ENCODE data around the gene NAALADL2.

NAALADL2 gene

DNA sequence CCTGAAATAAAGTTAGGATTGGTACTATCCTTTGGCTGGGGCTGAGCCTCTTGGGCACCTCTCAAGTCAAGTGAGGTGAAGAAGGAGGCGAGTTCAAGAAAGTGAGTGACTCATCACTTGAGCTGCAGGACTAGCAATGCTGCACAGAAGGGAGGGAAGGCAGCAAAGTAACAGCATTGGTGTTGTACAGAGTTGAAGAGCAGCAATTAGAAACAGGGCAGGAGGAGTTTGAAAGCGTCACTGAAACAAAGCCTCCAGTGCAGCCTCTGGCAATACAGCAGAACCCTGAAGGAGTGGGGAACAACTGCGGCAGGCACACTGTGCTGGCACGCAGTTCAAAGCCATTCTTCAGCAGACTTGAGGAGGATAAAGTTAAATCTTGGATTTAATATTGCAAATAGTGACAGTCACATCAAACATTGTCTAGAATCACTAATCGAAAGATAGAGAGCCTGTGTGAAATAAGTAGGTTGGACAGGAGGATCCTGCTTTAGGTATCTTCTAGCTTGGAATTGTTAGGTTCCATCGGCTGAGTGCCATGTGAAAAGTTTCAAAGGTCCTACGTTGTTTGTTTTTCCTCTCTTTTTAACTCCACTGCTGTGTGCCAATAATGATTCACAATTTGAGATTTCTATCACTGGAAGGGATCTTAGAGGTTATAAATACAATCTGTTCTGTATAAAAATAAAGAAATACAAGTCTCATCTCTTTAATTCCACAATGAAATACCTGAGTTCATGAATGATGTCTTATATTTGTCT, 479.8 kb downstream of the NAALADL2 start:
- Histone ChIP-seq H4K20me1 (ENCODE audit: insufficient read depth, low read length) (no peaks in the 10 kb centered on the region), H3K4me2 (ENCODE audit: low read length) (peak overlapping the region; percentile 10; the same call in 1 of the 2 replicates), H3K9ac (ENCODE audit: low read length) (peak overlapping the region; percentile 10; the same call in 1 of the 2 replicates), H3K27ac (ENCODE audit: low read depth, low read length, poor library complexity, severe bottlenecking) (peak overlapping the region; percentile 40), H3K9me3 (ENCODE audit: low read length) (no peaks in the 10 kb centered on the region), H3F3A (ENCODE audit: insufficient read depth, low read length) (no peaks in the 10 kb centered on the region), H3K4me3 (ENCODE audit: low read depth, low read length, poor library complexity, severe bottlenecking) (no peak overlapping the region), H3K27me3 (ENCODE audit: insufficient read depth, low read length) (no peaks in the 10 kb centered on the region), H3K79me2 (ENCODE audit: insufficient read depth, low read length) (no peaks in the 10 kb centered on the region), H3K36me3 (ENCODE audit: insufficient read depth, low read length) (no peaks in the 10 kb centered on the region), H2AFZ (ENCODE audit: low read length) (no peak overlapping the region), H3K4me1 (ENCODE audit: insufficient read depth, low read length, severe bottlenecking) (peaks cover 61% of the 10 kb centered on the region), H3K9me2 (ENCODE audit: low read depth, low read length) (no peaks in the 10 kb centered on the region)
- no peak for TF ChIP-seq EZH2 (IDR thresholded peaks at IDR 0.05; ENCODE audit: borderline replicate concordance, low read length)
- TF ChIP-seq, protein P1, sequence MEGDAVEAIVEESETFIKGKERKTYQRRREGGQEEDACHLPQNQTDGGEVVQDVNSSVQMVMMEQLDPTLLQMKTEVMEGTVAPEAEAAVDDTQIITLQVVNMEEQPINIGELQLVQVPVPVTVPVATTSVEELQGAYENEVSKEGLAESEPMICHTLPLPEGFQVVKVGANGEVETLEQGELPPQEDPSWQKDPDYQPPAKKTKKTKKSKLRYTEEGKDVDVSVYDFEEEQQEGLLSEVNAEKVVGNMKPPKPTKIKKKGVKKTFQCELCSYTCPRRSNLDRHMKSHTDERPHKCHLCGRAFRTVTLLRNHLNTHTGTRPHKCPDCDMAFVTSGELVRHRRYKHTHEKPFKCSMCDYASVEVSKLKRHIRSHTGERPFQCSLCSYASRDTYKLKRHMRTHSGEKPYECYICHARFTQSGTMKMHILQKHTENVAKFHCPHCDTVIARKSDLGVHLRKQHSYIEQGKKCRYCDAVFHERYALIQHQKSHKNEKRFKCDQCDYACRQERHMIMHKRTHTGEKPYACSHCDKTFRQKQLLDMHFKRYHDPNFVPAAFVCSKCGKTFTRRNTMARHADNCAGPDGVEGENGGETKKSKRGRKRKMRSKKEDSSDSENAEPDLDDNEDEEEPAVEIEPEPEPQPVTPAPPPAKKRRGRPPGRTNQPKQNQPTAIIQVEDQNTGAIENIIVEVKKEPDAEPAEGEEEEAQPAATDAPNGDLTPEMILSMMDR (IDR thresholded peaks at IDR 0.05; ENCODE audit: low read length), result no peak

DNA sequence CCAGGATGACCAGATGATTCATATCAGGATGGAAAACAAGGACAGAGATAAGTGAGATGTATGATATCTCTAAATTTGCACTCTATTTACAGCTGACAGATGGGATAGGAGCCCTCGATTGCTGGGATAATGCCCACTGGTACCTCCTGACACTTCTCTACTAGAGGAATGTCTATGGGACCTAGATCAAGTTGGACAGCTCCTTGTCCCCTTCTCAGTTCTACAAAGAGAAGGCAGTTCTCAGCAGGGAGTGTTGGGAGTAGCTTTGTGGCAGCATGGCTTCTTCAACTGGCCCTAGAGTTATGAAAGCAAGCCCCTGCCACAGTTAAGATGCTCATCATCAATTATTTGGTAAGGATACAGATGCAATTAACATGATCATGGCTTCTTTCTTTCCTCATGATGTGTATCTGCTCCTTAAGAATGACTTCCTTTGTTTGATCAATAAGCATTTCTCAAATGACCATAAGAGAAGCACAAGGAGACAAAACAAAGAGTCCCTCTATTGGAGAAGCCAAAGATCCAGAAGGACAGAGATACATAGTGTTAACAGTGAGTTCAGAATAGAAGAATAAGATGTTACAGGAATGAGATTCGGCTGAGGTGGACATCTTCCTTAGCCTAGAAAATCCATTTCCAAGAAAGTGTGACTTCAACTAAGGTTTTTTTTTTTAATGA, 481.3 kb downstream of the NAALADL2 start:
- no peaks in the 10 kb centered on the region for H3F3A ChIP-seq (ENCODE audit: insufficient read depth, low read length)
- no peaks in the 10 kb centered on the region for H3K36me3 ChIP-seq (ENCODE audit: insufficient read depth, low read length)
- no peak overlapping the region for H2AFZ ChIP-seq (ENCODE audit: low read length)
- no peak overlapping the region for H3K4me3 ChIP-seq (ENCODE audit: low read depth, low read length, poor library complexity, severe bottlenecking)
- no peaks in the 10 kb centered on the region for H3K9me3 ChIP-seq (ENCODE audit: low read length)
- no peaks in the 10 kb centered on the region for H3K9me2 ChIP-seq (ENCODE audit: low read depth, low read length)
- no peaks in the 10 kb centered on the region for H3K79me2 ChIP-seq (ENCODE audit: insufficient read depth, low read length)
- peaks cover 57% of the 10 kb centered on the region for H3K4me1 ChIP-seq (ENCODE audit: insufficient read depth, low read length, severe bottlenecking)
- no peak overlapping the region for H3K9ac ChIP-seq (ENCODE audit: low read length)
- H4K20me1 ChIP-seq (ENCODE audit: insufficient read depth, low read length), result no peaks in the 10 kb centered on the region
- TF ChIP-seq, protein P1 (IDR thresholded peaks at IDR 0.05; ENCODE audit: low read length), result no peak
- no peak for TF ChIP-seq EZH2 (IDR thresholded peaks at IDR 0.05; ENCODE audit: borderline replicate concordance, low read length)
- no peak overlapping the region for H3K4me2 ChIP-seq (ENCODE audit: low read length)
- no peaks in the 10 kb centered on the region for H3K27me3 ChIP-seq (ENCODE audit: insufficient read depth, low read length)
- no peak overlapping the region for H3K27ac ChIP-seq (ENCODE audit: low read depth, low read length, poor library complexity, severe bottlenecking)

DNA sequence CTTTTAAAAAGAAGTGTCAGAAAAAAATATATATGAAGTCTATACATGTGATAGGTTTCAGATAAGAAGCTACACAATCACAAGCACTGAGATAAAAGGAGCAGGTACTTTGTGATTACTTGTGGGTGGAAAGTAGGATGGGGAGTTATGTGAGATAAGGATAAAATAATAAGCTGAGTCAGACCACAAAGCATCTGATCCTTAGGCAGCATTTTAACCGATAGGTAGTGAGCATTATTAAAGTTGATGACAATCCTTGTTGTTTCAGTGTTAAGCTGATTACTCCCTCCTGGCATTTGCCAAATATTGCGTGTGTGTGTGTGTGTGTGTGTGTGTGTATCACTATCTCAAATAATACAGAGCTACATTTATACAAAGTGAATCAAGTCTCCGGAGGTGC, 483.1 kb downstream of the NAALADL2 start:
- Histone ChIP-seq H3K9ac (ENCODE audit: low read length) (no peak overlapping the region), H3K79me2 (ENCODE audit: insufficient read depth, low read length) (no peaks in the 10 kb centered on the region), H3K9me2 (ENCODE audit: low read depth, low read length) (no peaks in the 10 kb centered on the region), H3K9me3 (ENCODE audit: low read length) (no peaks in the 10 kb centered on the region), H3K27ac (ENCODE audit: low read depth, low read length, poor library complexity, severe bottlenecking) (no peak overlapping the region), H3K4me2 (ENCODE audit: low read length) (no peak overlapping the region), H3K36me3 (ENCODE audit: insufficient read depth, low read length) (no peaks in the 10 kb centered on the region), H3K4me3 (ENCODE audit: low read depth, low read length, poor library complexity, severe bottlenecking) (no peak overlapping the region), H3F3A (ENCODE audit: insufficient read depth, low read length) (no peaks in the 10 kb centered on the region), H3K4me1 (ENCODE audit: insufficient read depth, low read length, severe bottlenecking) (peaks cover 52% of the 10 kb centered on the region), H3K27me3 (ENCODE audit: insufficient read depth, low read length) (no peaks in the 10 kb centered on the region), H4K20me1 (ENCODE audit: insufficient read depth, low read length) (no peaks in the 10 kb centered on the region), H2AFZ (ENCODE audit: low read length) (no peak overlapping the region)
- no peak for TF ChIP-seq EZH2 (IDR thresholded peaks at IDR 0.05; ENCODE audit: borderline replicate concordance, low read length)
- TF ChIP-seq, protein P1 (IDR thresholded peaks at IDR 0.05; ENCODE audit: low read length), result no peak

All from OCI-LY1 (cell line).